ENCODE data around the gene PARG.
"Not testable (repeated sequence)": the region's sequence is repeated elsewhere in the genome, so short reads cannot be mapped to it uniquely, and the experiment has no call there.

Gene PARG

GRCh38 chr10:49900406-49900805 lies 41.4 kb downstream of the PARG start:
- not testable (repeated sequence) for FAIRE-seq

DNA sequence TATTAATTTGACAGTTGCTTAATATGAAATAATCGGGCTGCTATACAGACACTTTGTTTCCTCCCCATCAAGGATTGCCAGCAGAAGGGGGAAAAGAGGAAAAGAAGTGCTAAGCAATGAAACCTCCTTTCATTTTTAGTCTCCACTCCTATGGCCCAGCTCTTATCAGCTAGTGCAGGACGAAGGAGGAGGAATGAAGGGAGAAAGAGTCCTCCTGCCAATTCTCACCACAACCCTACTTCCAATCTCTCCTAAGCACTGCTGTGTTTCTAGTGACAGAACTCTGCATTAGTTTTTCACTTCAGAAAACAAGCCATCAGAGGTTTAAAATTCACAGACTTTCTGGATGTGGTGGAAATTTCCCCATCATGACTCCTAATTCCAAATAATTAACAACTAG lies 41.8 kb downstream of the PARG start:
- not testable (repeated sequence) for FAIRE-seq

GRCh38 chr10:49890025-49890424 lies 51.8 kb downstream of the PARG start:
- peak; percentile 26 for FAIRE-seq

GRCh38 chr10:49884739-49885331 lies 57.0 kb downstream of the PARG start:
- FAIRE-seq: peak; percentile 89

DNA sequence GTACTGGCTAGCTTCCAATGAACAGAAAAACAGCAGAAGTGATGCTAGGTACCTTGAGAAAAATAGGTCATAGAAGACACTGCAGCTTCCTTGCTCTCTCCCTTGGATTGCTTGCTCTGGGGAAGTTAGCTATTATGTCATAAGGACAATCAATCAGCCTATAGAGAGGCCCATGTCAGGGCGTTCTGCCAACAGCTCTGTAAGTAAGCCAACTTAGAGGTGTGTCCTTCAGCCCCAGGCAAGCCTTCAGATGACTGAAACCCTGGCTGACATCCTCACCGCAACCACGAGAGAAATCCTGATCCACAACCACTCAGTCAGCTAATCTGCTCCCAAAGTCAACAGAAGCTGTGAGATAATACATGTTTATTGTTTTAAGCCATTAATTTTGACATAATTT lies 58.0 kb downstream of the PARG start:
- not testable (repeated sequence) for FAIRE-seq

DNA sequence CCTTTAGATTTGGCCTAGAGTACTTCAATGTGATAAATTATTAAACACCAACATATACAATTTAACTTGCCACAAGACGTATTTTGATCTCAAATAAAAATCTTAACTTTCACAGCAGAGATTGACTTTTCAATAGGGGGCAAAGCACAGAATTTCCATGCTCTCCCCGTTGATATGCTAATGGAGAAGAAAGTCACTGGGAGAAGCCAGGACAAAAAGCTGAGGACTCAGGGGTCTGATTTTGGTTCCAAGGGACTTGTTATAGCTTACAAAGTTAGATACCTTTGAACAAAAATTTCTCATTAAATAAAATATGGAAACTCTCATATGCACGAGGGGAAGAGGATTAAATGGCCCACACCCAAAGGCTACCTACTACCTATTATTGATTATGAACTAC lies 59.5 kb downstream of the PARG start:
- not testable (repeated sequence) for FAIRE-seq

DNA sequence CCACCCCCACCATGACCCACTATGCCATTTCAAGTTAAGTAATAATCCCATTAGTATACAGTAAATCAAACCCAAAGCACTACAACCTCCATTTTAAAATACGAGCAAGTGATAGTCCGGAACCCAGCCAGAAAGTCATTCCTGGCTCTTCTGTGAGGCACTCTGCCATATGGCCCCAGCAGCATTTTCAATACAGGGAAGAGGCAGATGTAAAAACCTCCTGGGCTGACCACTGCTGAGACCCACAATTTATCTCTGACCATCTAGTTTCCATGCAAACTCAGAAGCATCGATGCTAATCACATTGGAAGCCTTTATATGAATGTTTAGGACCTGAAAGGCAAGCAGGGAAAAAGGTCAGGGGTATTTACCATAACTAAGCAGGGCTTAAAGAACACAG lies 69.1 kb downstream of the PARG start:
- not testable (repeated sequence) for FAIRE-seq

- not testable (repeated sequence) for FAIRE-seq
These were observed 70.4 kb downstream of the PARG start for GRCh38 chr10:49871462-49871861.

- not testable (repeated sequence) for FAIRE-seq
These were observed 81.9 kb downstream of the PARG start for GRCh38 chr10:49859933-49860332.

- not testable (repeated sequence) for FAIRE-seq
These were observed 83.0 kb downstream of the PARG start for GRCh38 chr10:49858697-49859382.

GRCh38 chr10:49849520-49849919 lies 92.3 kb downstream of the PARG start:
- peak; percentile 68 for FAIRE-seq

DNA sequence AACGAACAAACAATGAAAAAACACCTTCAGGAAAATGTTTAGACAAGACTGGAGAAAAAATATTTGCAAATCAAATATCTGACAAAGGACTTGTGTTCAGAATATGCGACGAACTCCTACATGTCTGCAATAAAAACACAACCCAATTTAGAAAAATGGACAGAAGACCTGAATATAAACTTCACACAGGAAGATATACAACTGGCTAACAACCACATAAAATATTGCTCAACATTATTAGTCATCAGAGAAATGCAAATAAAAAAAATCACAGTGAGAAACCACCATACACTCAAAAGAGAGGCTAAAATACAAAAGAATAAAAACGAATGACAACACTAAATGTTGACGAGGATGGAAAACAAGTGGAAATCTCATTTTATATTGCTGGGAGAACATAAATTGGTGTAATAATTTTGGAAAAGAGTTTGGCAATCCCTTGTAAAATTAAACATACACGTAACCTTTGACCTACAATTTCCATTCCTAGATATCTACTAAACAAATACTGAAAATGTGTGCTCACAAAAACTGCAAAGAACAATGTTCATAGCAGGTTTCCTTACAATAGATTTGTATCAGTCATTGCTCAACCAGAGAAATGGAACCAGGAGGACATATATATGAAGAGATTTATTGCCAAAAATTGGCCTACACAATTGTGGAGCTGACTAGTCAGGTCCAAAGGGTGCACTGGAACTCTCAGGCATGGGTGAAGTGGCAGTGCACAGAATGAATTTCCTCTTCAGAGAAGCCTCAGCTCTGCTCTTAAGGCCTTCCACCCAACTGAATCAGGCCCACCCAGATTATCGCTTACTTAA lies 96.8 kb downstream of the PARG start:
- no peak for FAIRE-seq

- FAIRE-seq: not testable (repeated sequence)
These were observed 99.5 kb downstream of the PARG start for GRCh38 chr10:49842333-49842628.

- FAIRE-seq: no peak
These were observed 100.1 kb downstream of the PARG start for GRCh38 chr10:49841615-49842332.

DNA sequence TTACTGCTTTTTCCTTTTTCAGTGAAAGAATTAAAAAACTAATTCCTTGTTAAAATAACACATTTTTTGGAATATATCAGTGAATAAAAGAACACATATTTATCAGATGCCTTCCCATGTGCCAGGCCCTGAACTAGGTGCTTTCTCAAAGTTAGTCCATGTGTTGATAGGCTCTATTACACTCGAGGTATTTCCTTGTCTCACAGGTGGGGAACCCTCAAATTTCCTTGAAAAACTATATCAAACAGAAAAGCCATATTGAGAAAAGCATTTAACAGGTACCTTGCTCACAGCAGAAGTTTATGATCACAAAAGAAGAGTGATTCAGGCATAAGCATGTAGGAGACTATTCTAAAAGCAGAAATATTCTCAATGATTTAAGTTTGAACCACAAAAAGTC lies 104.1 kb downstream of the PARG start:
- no peak for FAIRE-seq

DNA sequence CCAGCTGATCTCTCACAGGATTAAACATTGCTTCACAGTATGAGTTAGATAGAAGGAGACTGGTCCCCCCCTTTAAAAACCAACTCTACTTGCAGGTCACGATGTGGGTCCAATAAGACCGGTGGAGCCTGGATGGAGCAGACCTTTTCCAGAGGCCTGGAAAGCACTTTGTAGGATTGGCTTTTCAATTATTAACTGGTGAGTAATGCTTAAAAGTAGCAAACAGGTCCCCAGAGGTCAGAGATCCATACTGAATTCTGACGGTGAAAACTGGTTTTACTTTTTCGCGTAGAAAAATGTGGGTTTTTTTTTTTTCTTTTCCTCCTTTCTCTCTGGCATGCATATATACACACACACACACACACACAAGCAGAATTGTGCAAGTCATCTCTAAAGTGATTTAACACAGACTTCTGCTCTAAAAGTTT lies 104.8 kb downstream of the PARG start:
- FAIRE-seq: no peak

DNA sequence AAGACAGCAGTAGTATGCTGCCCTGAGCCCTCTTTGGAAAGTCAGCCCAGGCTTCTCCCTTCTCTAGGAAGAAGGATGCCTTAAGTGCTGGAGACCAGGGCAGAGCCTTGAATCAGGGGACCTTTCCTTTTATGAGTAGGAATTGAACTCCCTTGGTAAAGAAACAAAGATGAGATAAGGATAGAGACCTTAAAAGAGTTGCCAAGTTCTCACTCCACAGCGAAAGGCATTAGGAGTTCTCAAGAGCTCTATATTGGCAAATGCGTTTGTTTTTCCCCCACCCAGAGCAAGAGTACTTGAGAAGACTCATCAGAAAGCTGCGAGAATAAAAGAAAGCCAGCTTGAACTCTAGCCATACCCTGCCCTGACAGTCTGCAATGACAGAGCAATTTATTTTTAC lies 106.9 kb downstream of the PARG start:
- FAIRE-seq: no peak

- no peak for FAIRE-seq
These were observed 107.6 kb downstream of the PARG start for GRCh38 chr10:49834201-49834600.

GRCh38 chr10:49833168-49833567 lies 108.7 kb downstream of the PARG start:
- FAIRE-seq: no peak

DNA sequence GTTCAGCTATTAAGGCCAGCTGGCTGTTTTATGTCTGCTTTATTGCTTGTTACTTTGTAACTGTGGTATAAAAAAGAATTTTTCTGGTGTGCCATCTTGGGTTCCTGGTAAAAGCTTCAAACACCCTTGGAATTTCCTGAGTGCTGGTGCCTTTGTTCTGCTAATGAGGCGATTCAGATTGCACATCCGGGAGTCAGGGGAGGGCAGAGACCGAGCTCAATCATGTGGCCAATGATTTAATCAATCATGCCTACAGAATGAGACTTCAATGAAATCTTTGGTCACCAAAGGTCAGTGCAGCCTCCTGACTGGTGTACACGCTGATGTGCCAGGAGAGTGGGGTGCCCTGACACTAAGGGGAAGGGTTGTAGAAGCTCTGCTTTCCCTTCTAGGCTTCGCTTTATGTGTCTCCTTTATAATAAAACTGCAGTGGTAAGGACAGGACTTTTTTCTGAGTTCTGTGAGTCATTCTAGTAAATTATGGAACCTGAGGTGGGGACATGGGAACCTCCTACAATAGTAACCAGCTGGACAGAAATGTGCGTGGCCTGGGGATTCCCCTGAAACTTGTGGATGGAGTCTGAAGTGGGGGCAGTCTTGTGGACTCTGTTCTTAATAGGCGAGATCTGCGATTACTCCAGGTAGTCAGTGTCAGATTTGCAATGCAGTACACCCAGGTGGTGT lies 110.3 kb downstream of the PARG start:
- peak; percentile 12 for FAIRE-seq

DNA sequence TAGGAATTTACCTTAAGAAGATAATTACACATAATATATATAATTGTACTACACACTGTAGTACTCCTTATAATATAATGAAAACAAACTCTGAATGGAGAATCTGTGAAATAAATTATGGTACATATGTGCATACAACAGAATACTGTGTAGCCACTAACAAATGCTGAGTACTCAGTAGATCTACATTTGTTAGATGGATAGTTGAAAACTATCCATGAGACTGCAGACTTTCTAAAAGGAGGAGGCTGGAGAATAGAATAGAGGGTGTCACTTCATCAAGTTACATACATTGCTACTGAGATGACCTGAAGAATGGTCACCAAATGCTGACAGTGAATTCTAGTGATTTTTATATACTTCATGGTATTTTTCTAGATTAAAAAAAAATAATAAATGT lies 111.0 kb downstream of the PARG start:
- FAIRE-seq: no peak

DNA sequence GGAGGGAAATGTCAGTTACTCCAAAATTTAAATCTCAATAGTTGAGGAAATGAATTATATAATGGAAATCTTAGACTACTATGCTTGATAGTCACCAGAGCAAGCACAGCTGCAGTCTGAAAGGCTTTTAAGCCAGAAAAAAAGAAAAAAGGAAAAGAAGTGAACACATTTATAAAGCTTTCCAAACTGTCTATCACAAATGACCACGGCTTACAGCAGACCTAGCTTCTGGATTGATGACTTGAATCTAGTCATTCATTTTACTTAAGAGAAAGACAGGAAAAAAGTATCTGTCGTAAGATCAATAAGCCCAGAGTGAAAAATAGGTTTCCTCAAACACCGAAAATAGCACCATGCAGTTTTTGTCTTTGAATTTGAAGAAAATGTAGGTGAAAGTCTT lies 111.8 kb downstream of the PARG start:
- no peak for FAIRE-seq

- FAIRE-seq: no peak
These were observed 114.5 kb downstream of the PARG start for GRCh38 chr10:49827297-49827696.

Data from endometrium (tissue), 2 donors.